HL-60 (cell line): ENCODE data around the gene DYSF.

Source experiments
- DNase-seq, 2 experiments: peaks; one replicate each; pipeline ENCODE4 v3.0.0-alpha.2; 2010 to 2020; ENCODE audit warnings: low read depth in 1 of 2, low spot score in 1 of 2
- H3K27ac ChIP-seq: fragments of 250-450 bp; sonication (Bioruptor Pico); replicated peaks from 2 replicates; pipeline ENCODE4 v1.5.1; 2020; ENCODE audit warnings: mild to moderate bottlenecking, moderate library complexity
- H3K27me3 ChIP-seq: fragments of 250-450 bp; sonication (Bioruptor Pico); 2 replicates; pipeline ENCODE4 v1.5.1; 2021; ENCODE audit warnings: mild to moderate bottlenecking, moderate library complexity; ENCODE audit not compliant: insufficient read depth, poor library complexity, severe bottlenecking
- H3K4me3 ChIP-seq: replicated peaks from 2 replicates; pipeline ENCODE4 v1.5.1; 2011; ENCODE audit warnings: mild to moderate bottlenecking, control low read depth, low read length; ENCODE audit not compliant: insufficient read depth
- GABPA ChIP-seq: IDR thresholded peaks from 2 replicates; pipeline ENCODE4 v1.6.1; 2012; ENCODE audit warnings: low read depth
- POLR2AphosphoS5 ChIP-seq: IDR thresholded peaks from 2 replicates; pipeline ENCODE4 v1.6.1; 2012; ENCODE audit warnings: low read depth
- REST ChIP-seq: IDR thresholded peaks from 2 replicates; pipeline ENCODE4 v1.6.1; 2012; ENCODE audit warnings: low read depth; ENCODE audit not compliant: insufficient replicate concordance
- SPI1 ChIP-seq: IDR thresholded peaks from 2 replicates; pipeline ENCODE4 v1.6.1; 2012; ENCODE audit warnings: low read depth, mild to moderate bottlenecking, borderline replicate concordance
- TF ChIP-seq, protein P1 (sequence below): IDR thresholded peaks from one replicate; pipeline ENCODE4 v1.5.1; 2011; ENCODE audit warnings: low read length, control low read depth, inconsistent platforms; ENCODE audit not compliant: insufficient read depth

DYSF gene

DNA sequence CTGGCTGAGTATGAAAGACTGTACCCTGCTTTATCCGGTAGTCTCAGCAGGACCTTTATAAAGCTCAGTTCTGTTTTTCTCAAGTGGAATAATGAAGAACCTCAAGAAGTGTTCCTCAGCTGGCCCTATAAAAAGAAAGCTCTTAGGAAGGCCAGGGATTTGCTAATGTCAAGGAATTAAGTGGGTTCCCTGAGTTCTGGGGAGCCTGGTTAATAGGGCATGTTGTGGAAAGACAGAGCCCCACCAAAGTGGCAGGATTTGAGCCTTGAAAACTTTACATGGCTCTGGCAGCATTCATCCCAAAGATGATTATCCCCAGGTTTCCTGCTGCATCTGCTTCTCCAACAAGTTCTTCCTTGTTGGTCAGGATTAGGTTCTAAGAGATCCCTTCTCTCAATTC, 6.9 kb upstream of the DYSF start:
- TF ChIP-seq REST = no peak
- TF ChIP-seq SPI1 = no peak
- no peak for TF ChIP-seq POLR2AphosphoS5
- no peak overlapping the region for H3K4me3 ChIP-seq
- H3K27me3 ChIP-seq = no peaks in the 10 kb centered on the region
- no peak for DNase-seq
- no peak overlapping the region for H3K27ac ChIP-seq

GRCh38 chr2:71449343-71449742, 4.0 kb upstream of the DYSF start:
- Histone ChIP-seq H3K27me3 (no peaks in the 10 kb centered on the region), H3K4me3 (no peak overlapping the region), H3K27ac (peak overlapping the region; percentile 71)
- no peak for DNase-seq
- TF ChIP-seq SPI1 (no peak), POLR2AphosphoS5 (no peak), REST (no peak), GABPA (no peak)
- TF ChIP-seq, protein P1, sequence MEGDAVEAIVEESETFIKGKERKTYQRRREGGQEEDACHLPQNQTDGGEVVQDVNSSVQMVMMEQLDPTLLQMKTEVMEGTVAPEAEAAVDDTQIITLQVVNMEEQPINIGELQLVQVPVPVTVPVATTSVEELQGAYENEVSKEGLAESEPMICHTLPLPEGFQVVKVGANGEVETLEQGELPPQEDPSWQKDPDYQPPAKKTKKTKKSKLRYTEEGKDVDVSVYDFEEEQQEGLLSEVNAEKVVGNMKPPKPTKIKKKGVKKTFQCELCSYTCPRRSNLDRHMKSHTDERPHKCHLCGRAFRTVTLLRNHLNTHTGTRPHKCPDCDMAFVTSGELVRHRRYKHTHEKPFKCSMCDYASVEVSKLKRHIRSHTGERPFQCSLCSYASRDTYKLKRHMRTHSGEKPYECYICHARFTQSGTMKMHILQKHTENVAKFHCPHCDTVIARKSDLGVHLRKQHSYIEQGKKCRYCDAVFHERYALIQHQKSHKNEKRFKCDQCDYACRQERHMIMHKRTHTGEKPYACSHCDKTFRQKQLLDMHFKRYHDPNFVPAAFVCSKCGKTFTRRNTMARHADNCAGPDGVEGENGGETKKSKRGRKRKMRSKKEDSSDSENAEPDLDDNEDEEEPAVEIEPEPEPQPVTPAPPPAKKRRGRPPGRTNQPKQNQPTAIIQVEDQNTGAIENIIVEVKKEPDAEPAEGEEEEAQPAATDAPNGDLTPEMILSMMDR = no peak

- peak overlapping the region; percentile 71 for H3K27ac ChIP-seq
- DNase-seq = no peak
- TF ChIP-seq POLR2AphosphoS5 = no peak
- H3K27me3 ChIP-seq = no peaks in the 10 kb centered on the region
- no peak overlapping the region for H3K4me3 ChIP-seq
Measured at GRCh38 chr2:71451705-71452104, 1.7 kb upstream of the DYSF start.

DNA sequence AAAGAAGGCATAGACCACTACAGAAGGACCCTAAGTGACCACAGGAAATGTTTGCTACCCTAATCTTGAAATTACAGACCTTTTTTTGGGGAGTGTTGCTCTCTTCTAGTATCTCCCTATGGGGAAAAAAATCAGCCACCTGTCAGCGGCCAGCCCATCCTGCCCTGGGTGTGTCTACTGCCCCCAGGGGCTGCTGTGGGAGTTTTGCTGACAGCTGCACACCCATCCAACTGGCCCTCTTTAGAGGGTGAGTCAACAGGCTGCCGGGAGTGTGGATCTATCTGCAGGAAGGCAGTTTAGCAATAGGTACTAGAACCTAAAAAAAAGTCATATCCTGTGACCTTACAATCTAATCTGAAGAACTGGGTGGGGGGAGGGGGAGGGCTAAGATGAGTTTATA, 796 bp upstream of the DYSF start:
- peak; percentile 82 to 92 for DNase-seq
- no peaks in the 10 kb centered on the region for H3K27me3 ChIP-seq
- TF ChIP-seq, protein P1 = peak; percentile 27
- no peak for TF ChIP-seq GABPA
- no peak for TF ChIP-seq REST
- no peak for TF ChIP-seq SPI1
- no peak for TF ChIP-seq POLR2AphosphoS5
- peak overlapping the region; percentile 71 for H3K27ac ChIP-seq
- no peak overlapping the region for H3K4me3 ChIP-seq
